ENCODE measurements around the gene RPS25. TPM values are rescaled to one million over a fixed set of nuclear protein-coding genes. Genes with fewer than 3 reads are reported as not detected.
"Not testable (repeated sequence)": the region's sequence is repeated elsewhere in the genome, so short reads cannot be mapped to it uniquely, and the experiment has no call there.

RPS25 gene
- total RNA-seq, 1 experiment from 2014 or later, result 1,083 TPM

DNA sequence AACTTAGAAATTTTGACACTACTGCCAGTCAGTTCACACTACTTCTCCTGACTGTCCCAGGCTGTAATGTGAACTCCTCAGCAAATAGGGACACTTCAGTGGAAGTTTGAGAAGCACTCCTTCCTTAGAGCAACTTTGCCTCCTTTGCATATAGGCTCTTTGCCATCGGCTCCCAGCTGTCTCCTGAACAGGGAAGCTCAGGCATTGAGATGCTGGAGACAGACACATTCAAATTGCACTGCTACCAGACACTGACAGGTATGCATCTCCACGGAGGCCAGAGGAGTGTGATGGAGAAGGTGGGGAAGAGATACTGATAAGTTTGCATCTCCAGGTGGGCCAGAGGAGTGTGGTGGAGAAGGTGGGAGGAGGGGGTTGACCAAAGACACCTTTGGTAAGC lies 1.9 kb upstream of the RPS25 start:
- CTCF ChIA-PET, result no interaction called here
- in situ Hi-C loops (cut with HindIII; ENCODE audit: low pct_unique_long_range_greater_than_20kb, low sequenced_read_pairs), result loop anchor here (5.0 kb wide), 1 partner anchor 228 kb away; the partner anchor contains the start of gene DDX6
- no TSS peak for BruUV-seq (replicated peaks)

DNA sequence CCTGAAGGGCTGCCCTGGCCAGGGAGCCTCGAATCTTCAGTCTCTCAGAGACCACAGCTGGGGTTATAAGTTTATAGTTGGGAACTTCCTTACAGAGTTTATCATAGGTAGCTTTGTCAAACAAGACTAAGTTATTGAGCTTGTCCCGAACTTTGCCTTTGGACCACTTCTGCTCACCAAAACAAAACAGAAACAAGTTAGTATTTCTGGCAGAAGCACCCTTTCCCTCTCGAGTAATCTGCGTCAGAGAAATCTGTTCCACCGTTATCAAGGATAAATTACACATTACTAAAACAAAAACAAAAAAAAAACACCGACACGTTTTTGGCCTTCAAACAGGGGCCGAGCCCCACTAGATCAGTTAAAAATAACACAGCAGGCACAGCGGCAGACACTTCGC lies 766 bp downstream of the RPS25 start:
- H3K36me3 ChIP-seq (ENCODE audit: control insufficient read depth, insufficient read depth, low read length), result peaks cover 26% of the 10 kb centered on the region
- H3K4me1 ChIP-seq (ENCODE audit: control insufficient read depth, insufficient read depth, low read length), result peaks cover 31% of the 10 kb centered on the region
- intact Hi-C loops (cut with micrococcal nuclease; ENCODE audit: unreplicated experiment); H3K27me3 ChIP-seq (ENCODE audit: control insufficient read depth, insufficient read depth, low read length); CTCF ChIA-PET; BruUV-seq (replicated peaks); ATAC-seq; DNase-seq (ENCODE audit: low read depth, low spot score); H3K9me3 ChIP-seq (ENCODE audit: control insufficient read depth, insufficient read depth, low read depth, low read length): not testable (repeated sequence)
- in situ Hi-C loops (cut with HindIII; ENCODE audit: low pct_unique_long_range_greater_than_20kb, low sequenced_read_pairs), result loop anchor here (5.0 kb wide), 1 partner anchor 225 kb away; the partner anchor contains the start of gene DDX6
- H3K27ac ChIP-seq (ENCODE audit: low read length), result peak overlapping the region; percentile 99
- peak overlapping the region; percentile 67 to 85 for H3K4me3 ChIP-seq (ENCODE audit: low read depth in 2 of 2, low read length in 2 of 2)
- POLR2A ChIA-PET, result interaction anchor here (0.7 kb wide), 2 partner anchors 14 to 18 kb away, joined by 4 to 5 read pairs; no protein-coding TSS in a partner anchor

More for the DNA sequence above, 1.9 kb upstream of the RPS25 start:
- intact Hi-C loops (cut with micrococcal nuclease; ENCODE audit: unreplicated experiment), result no loop called here
- POLR2A ChIA-PET, result interaction anchor here (0.6 kb wide), 1 partner anchor 36 kb away, joined by 3 read pairs; no protein-coding TSS in a partner anchor
- DNase-seq (ENCODE audit: low read depth, low spot score) (no peak), ATAC-seq (no peak)
- peak overlapping the region; percentile 67 to 85 for H3K4me3 ChIP-seq (ENCODE audit: low read depth in 2 of 2, low read length in 2 of 2)
- no peaks in the 10 kb centered on the region for H3K27me3 ChIP-seq (ENCODE audit: control insufficient read depth, insufficient read depth, low read length)
- TF ChIP-seq POLR2AphosphoS5 (IDR thresholded peaks at IDR 0.05; ENCODE audit: low read depth, low read length) (no peak), SIN3A (IDR thresholded peaks at IDR 0.05; ENCODE audit: borderline replicate concordance, insufficient read depth, low read depth, low read length) (no peak), TCF7L2 (IDR thresholded peaks at IDR 0.05; ENCODE audit: low read depth, low read length) (no peak)
- TF ChIP-seq, protein P1, sequence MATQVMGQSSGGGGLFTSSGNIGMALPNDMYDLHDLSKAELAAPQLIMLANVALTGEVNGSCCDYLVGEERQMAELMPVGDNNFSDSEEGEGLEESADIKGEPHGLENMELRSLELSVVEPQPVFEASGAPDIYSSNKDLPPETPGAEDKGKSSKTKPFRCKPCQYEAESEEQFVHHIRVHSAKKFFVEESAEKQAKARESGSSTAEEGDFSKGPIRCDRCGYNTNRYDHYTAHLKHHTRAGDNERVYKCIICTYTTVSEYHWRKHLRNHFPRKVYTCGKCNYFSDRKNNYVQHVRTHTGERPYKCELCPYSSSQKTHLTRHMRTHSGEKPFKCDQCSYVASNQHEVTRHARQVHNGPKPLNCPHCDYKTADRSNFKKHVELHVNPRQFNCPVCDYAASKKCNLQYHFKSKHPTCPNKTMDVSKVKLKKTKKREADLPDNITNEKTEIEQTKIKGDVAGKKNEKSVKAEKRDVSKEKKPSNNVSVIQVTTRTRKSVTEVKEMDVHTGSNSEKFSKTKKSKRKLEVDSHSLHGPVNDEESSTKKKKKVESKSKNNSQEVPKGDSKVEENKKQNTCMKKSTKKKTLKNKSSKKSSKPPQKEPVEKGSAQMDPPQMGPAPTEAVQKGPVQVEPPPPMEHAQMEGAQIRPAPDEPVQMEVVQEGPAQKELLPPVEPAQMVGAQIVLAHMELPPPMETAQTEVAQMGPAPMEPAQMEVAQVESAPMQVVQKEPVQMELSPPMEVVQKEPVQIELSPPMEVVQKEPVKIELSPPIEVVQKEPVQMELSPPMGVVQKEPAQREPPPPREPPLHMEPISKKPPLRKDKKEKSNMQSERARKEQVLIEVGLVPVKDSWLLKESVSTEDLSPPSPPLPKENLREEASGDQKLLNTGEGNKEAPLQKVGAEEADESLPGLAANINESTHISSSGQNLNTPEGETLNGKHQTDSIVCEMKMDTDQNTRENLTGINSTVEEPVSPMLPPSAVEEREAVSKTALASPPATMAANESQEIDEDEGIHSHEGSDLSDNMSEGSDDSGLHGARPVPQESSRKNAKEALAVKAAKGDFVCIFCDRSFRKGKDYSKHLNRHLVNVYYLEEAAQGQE (IDR thresholded peaks at IDR 0.05; ENCODE audit: insufficient read depth in 1 of 2, low read depth in 2 of 2, low read length in 1 of 2), result no peak
- TF ChIP-seq, protein P2, sequence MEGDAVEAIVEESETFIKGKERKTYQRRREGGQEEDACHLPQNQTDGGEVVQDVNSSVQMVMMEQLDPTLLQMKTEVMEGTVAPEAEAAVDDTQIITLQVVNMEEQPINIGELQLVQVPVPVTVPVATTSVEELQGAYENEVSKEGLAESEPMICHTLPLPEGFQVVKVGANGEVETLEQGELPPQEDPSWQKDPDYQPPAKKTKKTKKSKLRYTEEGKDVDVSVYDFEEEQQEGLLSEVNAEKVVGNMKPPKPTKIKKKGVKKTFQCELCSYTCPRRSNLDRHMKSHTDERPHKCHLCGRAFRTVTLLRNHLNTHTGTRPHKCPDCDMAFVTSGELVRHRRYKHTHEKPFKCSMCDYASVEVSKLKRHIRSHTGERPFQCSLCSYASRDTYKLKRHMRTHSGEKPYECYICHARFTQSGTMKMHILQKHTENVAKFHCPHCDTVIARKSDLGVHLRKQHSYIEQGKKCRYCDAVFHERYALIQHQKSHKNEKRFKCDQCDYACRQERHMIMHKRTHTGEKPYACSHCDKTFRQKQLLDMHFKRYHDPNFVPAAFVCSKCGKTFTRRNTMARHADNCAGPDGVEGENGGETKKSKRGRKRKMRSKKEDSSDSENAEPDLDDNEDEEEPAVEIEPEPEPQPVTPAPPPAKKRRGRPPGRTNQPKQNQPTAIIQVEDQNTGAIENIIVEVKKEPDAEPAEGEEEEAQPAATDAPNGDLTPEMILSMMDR (IDR thresholded peaks at IDR 0.05), result no peak
- peaks cover 22% of the 10 kb centered on the region for H3K36me3 ChIP-seq (ENCODE audit: control insufficient read depth, insufficient read depth, low read length)
- H3K9me3 ChIP-seq (ENCODE audit: control insufficient read depth, insufficient read depth, low read depth, low read length), result no peaks in the 10 kb centered on the region
- H3K27ac ChIP-seq (ENCODE audit: low read length), result peak overlapping the region; percentile 99
- peaks cover 39% of the 10 kb centered on the region for H3K4me1 ChIP-seq (ENCODE audit: control insufficient read depth, insufficient read depth, low read length)

All from Panc1 (cell line).